SK-N-MC (cell line): ENCODE results near the gene KRT12.

Source experiments
- EZH2 ChIP-seq: fragments of 200-600 bp; sonication (generic); IDR thresholded peaks from one replicate; pipeline ENCODE4 v1.6.1; 2017; ENCODE audit warnings: antibody characterized with exemption
- FOXP2 ChIP-seq: optimal IDR thresholded peaks from 2 replicates; pipeline ENCODE3; 2011; ENCODE audit warnings: mild to moderate bottlenecking, moderate library complexity; ENCODE audit not compliant: insufficient read depth; ENCODE audit errors: extremely low read length, control extremely low read depth
- POLR2AphosphoS5 ChIP-seq: IDR thresholded peaks from 2 replicates; pipeline ENCODE4 v1.6.1; 2012; ENCODE audit warnings: mild to moderate bottlenecking, low read depth, low read length, borderline replicate concordance

DNA sequence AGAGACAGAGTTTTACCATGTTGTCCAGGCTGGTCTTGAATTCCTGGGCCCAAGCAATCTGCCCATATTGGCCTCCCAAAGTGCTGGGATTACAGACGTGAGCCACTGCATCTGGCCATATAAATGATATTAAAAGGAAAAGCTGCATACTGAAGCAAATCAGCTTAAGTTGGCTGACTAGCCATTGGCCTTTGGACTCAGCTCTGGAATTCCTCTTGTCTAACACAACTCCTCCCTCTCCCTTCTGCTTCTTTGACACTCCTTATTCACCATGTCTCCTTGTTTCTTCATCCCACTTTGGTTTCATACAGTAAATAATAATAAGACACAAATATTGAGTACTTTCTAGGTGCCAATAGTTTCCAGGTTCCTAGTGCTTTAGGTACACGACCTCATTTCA, 7.5 kb downstream of the KRT12 start:
- TF ChIP-seq POLR2AphosphoS5 = no peak
- no peak for TF ChIP-seq EZH2
- TF ChIP-seq FOXP2 = no peak
